IPS-18c (cell line): ENCODE measurements around the gene RPL23.

Source experiments
- H3K4me3 ChIP-seq: 2 replicates; pipeline ENCODE4 v1.7.0; 2013; ENCODE audit warnings: low read depth, mild to moderate bottlenecking, low read length, moderate library complexity; ENCODE audit not compliant: insufficient read depth
- H3K9me3 ChIP-seq: one replicate; pipeline ENCODE4 v1.6.1; 2013; ENCODE audit warnings: mild to moderate bottlenecking, low read length, moderate library complexity; ENCODE audit not compliant: control insufficient read depth, insufficient read depth

The RPL23 gene

GRCh38 chr17:38848557-38848891, 5.0 kb downstream of the RPL23 start:
- peaks cover 2% of the 10 kb centered on the region for H3K9me3 ChIP-seq
- no peak overlapping the region for H3K4me3 ChIP-seq

- Histone ChIP-seq H3K9me3 (no peaks in the 10 kb centered on the region), H3K4me3 (no peak overlapping the region)
Observed at GRCh38 chr17:38844261-38844757, 9.2 kb downstream of the RPL23 start.

GRCh38 chr17:38825762-38826247, 27.7 kb downstream of the RPL23 start:
- Histone ChIP-seq H3K4me3 (peak overlapping the region; percentile 62), H3K9me3 (no peaks in the 10 kb centered on the region)

GRCh38 chr17:38824899-38825761, 28.4 kb downstream of the RPL23 start, which contains the start of gene CWC25:
Gene CWC25 (minus strand): TSS chr17:38825321. CDS start chr17:38825183, 138 bp downstream.
- H3K4me3 ChIP-seq, result peak within 1 kb of the TSS; percentile 62
- no peaks in the 10 kb centered on the region for H3K9me3 ChIP-seq

GRCh38 chr17:38815576-38816193, 37.8 kb downstream of the RPL23 start:
- H3K4me3 ChIP-seq, result no peak overlapping the region
- no peaks in the 10 kb centered on the region for H3K9me3 ChIP-seq

GRCh38 chr17:38809828-38810227, 43.7 kb downstream of the RPL23 start:
- Histone ChIP-seq H3K9me3 (no peaks in the 10 kb centered on the region), H3K4me3 (no peak overlapping the region)

- peak overlapping the region; percentile 91 for H3K4me3 ChIP-seq
- no peaks in the 10 kb centered on the region for H3K9me3 ChIP-seq
Observed at GRCh38 chr17:38800237-38800760, 53.2 kb downstream of the RPL23 start.

GRCh38 chr17:38799501-38800236, 53.9 kb downstream of the RPL23 start, which contains the start of gene PIP4K2B:
Gene PIP4K2B (minus strand): TSS chr17:38799556. CDS start chr17:38799424, 132 bp downstream.
- H3K9me3 ChIP-seq, result no peaks in the 10 kb centered on the region
- peak within 1 kb of the TSS; percentile 93 for H3K4me3 ChIP-seq

- peak overlapping the region; percentile 93 for H3K4me3 ChIP-seq
Observed at GRCh38 chr17:38798614-38799500, 54.7 kb downstream of the RPL23 start.

More at GRCh38 chr17:38798614-38799500, 54.7 kb downstream of the RPL23 start:
- H3K9me3 ChIP-seq, result no peaks in the 10 kb centered on the region
